Measurements from ENCODE around the gene RERE.

Gene RERE

DNA sequence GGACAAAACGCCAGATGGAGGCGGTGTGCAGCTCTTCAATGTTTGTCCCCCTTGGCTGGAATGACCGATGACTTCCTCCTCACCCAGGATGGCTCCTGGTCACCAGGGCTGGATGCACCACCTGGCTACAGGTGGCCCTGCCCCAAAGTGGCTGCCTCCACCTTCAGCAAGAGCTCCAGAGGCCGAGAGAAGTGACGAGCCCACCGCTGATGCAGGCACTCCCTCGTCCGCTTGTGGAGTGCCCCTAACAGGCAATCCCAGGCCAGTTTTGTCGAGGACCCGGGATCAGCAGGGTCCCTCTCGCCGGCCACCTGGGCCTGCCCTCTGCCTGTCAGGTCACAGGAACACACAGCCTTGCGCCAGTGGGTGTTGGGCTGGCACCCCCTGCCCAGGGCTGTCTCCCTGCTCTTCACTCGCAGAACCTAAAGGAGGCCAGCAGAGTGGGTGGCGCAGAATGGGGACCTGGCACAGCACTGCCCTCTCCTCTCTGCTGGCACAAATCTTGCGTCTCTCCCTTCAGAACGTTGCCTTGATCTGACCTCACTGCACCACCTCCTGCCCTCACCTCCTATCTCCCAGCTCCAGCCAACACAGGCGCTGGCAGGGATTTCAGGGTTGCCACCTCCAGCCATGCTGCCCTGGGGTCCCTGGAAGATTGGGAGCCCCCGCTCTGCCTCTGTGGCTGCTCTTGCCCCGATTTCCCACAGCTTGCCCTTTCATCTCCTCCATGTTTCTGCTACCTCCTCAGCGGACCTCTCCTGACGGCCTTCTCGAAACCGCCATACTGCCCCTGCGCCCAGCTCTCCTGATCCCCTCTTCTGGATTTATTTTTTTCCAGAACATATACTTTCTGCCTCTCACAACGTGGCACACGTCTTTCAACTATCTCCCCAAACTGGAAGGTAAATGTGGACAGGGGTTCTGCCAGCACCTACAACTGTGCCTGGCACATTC, 460.9 kb downstream of the RERE start:
- no peaks in the 10 kb centered on the region for H3K9me3 ChIP-seq (ENCODE audit: control insufficient read depth in 2 of 2, low read length in 2 of 2)
- peak overlapping the region; percentile 49 for H3K27ac ChIP-seq (ENCODE audit: low read length)
- H3K4me1 ChIP-seq (ENCODE audit: control insufficient read depth, insufficient read depth, low read length), result peaks cover 46% of the 10 kb centered on the region
- H3K27me3 ChIP-seq (ENCODE audit: control insufficient read depth in 1 of 2, insufficient read depth in 2 of 2, low read length in 2 of 2), result no peaks in the 10 kb centered on the region
- no peak overlapping the region for H3K9ac ChIP-seq (ENCODE audit: low read length in 2 of 2)
- H3K4me3 ChIP-seq (ENCODE audit: low read length in 2 of 2), result no peak overlapping the region
- H3K36me3 ChIP-seq (ENCODE audit: control insufficient read depth in 2 of 2, insufficient read depth in 2 of 2, low read length in 2 of 2), result peaks cover 58 to 61% of the 10 kb centered on the region in 2 donors

DNA sequence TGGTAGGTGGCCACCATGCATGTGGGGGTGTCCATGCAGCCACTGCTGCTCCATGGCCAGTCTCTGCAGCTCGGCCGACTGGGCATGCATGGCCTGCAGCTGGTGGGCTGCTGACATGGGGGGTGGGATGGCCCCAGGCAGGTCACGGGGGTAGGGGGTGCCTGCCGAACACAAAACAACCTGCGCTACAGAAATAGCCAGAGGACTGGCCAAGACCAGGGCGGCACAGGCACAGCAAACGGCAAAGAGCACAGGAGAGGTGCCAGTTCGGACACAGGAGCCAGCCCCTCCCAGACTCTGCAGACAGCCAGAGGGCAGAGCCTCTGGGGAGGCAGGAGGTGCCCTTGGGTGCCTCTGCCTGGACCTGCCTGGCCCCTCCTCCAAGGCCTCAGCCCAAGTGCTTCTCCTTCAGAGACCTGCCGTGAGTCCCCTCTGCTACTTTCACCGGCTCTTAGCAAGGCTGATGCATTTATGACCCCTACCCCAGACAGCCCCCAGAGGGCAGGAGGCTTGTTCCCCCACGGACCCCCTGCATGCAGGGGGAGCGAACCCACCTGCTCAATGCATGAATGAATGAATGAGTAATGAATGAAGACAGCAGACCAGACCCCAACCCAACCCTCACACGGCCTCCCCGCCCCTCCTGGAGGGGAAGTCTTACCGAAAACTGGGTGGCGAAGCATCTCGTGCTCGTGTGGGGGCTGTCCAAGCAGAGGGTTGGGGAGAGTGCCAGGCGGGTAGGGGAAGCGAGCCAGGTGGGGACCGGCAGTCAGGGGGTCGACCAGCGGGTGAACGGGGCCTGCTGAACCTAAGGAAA, 461.8 kb downstream of the RERE start:
- Histone ChIP-seq H3K4me3 (ENCODE audit: low read length in 2 of 2) (no peak overlapping the region), H3K4me1 (ENCODE audit: control insufficient read depth, insufficient read depth, low read length) (peaks cover 50% of the 10 kb centered on the region), H3K27me3 (ENCODE audit: control insufficient read depth in 1 of 2, insufficient read depth in 2 of 2, low read length in 2 of 2) (no peaks in the 10 kb centered on the region), H3K27ac (ENCODE audit: low read length) (peak overlapping the region; percentile 46), H3K9me3 (ENCODE audit: control insufficient read depth in 2 of 2, low read length in 2 of 2) (no peaks in the 10 kb centered on the region), H3K36me3 (ENCODE audit: control insufficient read depth in 2 of 2, insufficient read depth in 2 of 2, low read length in 2 of 2) (peaks cover 52 to 55% of the 10 kb centered on the region in 2 donors), H3K9ac (ENCODE audit: low read length in 2 of 2) (no peak overlapping the region)

DNA sequence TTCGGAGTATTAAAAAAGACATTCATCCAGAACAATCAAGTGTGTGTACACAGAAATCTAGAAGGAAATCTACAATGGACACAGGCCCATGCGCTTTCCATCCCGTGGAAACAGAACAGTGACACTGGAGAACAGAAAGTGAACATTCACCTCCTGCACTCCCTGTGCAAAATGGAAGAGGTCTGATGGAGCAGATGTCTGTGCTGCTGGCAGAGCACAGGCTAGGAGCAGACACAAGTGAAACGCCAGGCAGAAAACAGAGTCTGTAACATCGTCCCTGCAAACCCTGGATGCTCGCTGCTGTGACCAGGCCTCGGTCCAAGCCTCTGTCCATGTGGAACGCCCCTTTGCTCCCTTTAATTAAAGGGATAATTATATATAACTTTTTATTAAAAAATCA, 463.4 kb downstream of the RERE start:
- H3K27ac ChIP-seq (ENCODE audit: low read length), result peak overlapping the region; percentile 73
- H3K4me3 ChIP-seq (ENCODE audit: low read length in 2 of 2), result no peak overlapping the region
- peak overlapping the region in 1 of 2 donors; percentile 31 for H3K9ac ChIP-seq (ENCODE audit: low read length in 2 of 2)
- no peaks in the 10 kb centered on the region for H3K9me3 ChIP-seq (ENCODE audit: control insufficient read depth in 2 of 2, low read length in 2 of 2)
- peaks cover 46 to 49% of the 10 kb centered on the region in 2 donors for H3K36me3 ChIP-seq (ENCODE audit: control insufficient read depth in 2 of 2, insufficient read depth in 2 of 2, low read length in 2 of 2)
- H3K27me3 ChIP-seq (ENCODE audit: control insufficient read depth in 1 of 2, insufficient read depth in 2 of 2, low read length in 2 of 2), result no peaks in the 10 kb centered on the region
- H3K4me1 ChIP-seq (ENCODE audit: control insufficient read depth, insufficient read depth, low read length), result peaks cover 59% of the 10 kb centered on the region

DNA sequence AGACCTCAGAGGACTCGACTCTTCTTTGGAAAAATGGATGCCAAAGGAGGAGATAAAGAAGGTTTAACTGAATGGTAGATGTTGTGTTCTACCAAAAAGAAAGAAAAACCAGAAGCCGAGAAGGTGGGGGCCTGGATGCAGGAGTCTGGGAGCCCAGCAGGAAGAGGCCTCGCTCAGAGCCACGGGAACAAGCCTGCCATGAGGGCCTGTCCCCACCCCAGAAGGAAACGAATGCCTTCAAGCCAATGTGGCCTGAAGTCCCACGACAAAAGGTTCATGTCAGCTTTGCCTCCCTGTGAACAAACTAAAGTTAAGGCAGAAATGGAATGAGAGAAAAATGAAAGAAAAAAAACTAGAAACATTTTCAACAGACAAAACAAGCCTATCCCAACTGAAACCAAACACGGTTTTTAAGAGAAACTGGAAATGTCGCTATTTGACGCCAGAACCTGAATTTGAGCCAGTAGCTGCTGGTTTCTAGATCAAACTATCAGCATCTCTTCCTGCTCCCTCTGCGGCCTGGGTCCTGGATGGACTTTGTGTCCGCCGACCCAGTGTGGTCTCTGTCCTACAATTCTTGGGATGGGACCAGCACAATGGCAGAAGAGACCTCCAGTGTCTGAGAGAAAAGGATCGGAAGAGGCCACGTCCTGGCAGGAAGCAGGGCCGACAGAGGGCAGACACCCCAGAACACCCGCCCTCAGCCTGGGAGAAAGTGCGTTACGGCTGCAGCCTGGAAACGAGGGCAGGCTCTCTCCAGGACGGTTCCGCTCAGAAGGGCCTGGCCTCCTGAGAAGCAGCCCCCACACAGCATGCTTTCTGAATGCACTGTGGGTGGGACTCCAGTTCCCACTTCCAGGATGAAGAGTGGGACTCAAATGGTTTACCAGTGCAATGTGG, 464.3 kb downstream of the RERE start:
- peaks cover 64% of the 10 kb centered on the region for H3K4me1 ChIP-seq (ENCODE audit: control insufficient read depth, insufficient read depth, low read length)
- H3K4me3 ChIP-seq (ENCODE audit: low read length in 2 of 2), result no peak overlapping the region
- peaks cover 37 to 44% of the 10 kb centered on the region in 2 donors for H3K36me3 ChIP-seq (ENCODE audit: control insufficient read depth in 2 of 2, insufficient read depth in 2 of 2, low read length in 2 of 2)
- peak overlapping the region; percentile 29 to 34 for H3K9ac ChIP-seq (ENCODE audit: low read length in 2 of 2)
- peak overlapping the region; percentile 73 for H3K27ac ChIP-seq (ENCODE audit: low read length)
- no peaks in the 10 kb centered on the region for H3K27me3 ChIP-seq (ENCODE audit: control insufficient read depth in 1 of 2, insufficient read depth in 2 of 2, low read length in 2 of 2)
- no peaks in the 10 kb centered on the region for H3K9me3 ChIP-seq (ENCODE audit: control insufficient read depth in 2 of 2, low read length in 2 of 2)

DNA sequence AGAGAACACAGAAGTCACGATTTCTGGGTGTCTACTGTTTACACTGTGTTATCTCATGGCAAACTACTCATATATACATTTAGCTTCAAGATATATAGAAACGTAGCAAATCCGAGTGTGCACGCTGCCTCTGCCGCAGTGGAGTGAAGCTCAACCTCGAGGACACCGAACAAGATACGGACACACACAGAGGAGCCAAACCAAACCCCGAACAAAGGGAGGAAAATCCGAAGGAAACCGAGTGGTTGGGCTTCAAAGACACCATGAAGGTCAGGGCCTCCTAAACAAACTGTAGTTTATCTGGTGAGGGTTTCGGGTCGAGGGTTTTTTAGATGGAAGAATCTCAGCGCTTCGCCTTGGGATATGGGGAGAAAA, 465.0 kb downstream of the RERE start:
- H3K4me3 ChIP-seq (ENCODE audit: low read length in 2 of 2), result no peak overlapping the region
- peaks cover 30 to 37% of the 10 kb centered on the region in 2 donors for H3K36me3 ChIP-seq (ENCODE audit: control insufficient read depth in 2 of 2, insufficient read depth in 2 of 2, low read length in 2 of 2)
- H3K9me3 ChIP-seq (ENCODE audit: control insufficient read depth in 2 of 2, low read length in 2 of 2), result no peaks in the 10 kb centered on the region
- no peak overlapping the region for H3K9ac ChIP-seq (ENCODE audit: low read length in 2 of 2)
- peaks cover 58% of the 10 kb centered on the region for H3K4me1 ChIP-seq (ENCODE audit: control insufficient read depth, insufficient read depth, low read length)
- peak overlapping the region; percentile 73 for H3K27ac ChIP-seq (ENCODE audit: low read length)
- H3K27me3 ChIP-seq (ENCODE audit: control insufficient read depth in 1 of 2, insufficient read depth in 2 of 2, low read length in 2 of 2), result no peaks in the 10 kb centered on the region

DNA sequence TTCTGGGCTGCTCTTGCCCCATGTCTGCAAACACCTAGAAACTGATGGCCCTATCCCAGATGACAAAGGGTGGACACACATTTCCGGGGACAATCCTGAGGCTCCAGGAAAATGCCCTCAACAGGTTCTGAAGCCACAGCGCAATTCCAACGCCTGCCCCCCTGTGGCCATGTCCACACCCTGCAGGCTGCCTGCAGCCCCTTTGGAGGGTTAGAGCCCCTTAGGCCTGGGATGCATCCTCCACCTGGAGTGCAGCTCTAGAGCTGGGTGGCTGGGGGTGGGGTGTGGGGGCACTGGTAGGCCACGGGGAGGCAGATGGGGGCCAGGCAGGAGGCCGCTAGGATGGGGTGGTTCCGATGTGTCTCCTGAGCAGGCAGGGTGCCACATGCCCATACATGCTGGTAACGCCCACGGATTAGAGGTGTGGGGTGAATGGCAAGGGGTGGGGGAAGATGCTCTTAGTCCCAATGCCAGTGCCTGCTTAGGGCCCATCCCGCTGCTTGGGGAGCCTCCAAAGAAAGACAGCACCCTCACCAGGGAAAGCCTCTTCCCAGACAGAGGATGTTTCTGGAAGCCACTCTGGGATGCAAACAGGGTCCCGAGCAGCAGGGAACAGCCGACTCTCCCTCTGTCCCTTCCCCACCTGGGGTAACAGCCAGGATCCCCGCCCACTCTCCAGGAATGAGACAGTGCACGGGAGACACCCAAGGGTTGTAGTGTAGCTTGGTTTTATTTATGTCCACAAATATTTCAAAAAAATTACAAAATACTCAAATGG, 465.6 kb downstream of the RERE start:
- H3K27me3 ChIP-seq (ENCODE audit: control insufficient read depth in 1 of 2, insufficient read depth in 2 of 2, low read length in 2 of 2), result no peaks in the 10 kb centered on the region
- no peaks in the 10 kb centered on the region for H3K9me3 ChIP-seq (ENCODE audit: control insufficient read depth in 2 of 2, low read length in 2 of 2)
- H3K4me3 ChIP-seq (ENCODE audit: low read length in 2 of 2), result no peak overlapping the region
- H3K36me3 ChIP-seq (ENCODE audit: control insufficient read depth in 2 of 2, insufficient read depth in 2 of 2, low read length in 2 of 2), result peaks cover 24 to 31% of the 10 kb centered on the region in 2 donors
- H3K27ac ChIP-seq (ENCODE audit: low read length), result peak overlapping the region; percentile 73
- no peak overlapping the region for H3K9ac ChIP-seq (ENCODE audit: low read length in 2 of 2)
- peaks cover 60% of the 10 kb centered on the region for H3K4me1 ChIP-seq (ENCODE audit: control insufficient read depth, insufficient read depth, low read length)

DNA sequence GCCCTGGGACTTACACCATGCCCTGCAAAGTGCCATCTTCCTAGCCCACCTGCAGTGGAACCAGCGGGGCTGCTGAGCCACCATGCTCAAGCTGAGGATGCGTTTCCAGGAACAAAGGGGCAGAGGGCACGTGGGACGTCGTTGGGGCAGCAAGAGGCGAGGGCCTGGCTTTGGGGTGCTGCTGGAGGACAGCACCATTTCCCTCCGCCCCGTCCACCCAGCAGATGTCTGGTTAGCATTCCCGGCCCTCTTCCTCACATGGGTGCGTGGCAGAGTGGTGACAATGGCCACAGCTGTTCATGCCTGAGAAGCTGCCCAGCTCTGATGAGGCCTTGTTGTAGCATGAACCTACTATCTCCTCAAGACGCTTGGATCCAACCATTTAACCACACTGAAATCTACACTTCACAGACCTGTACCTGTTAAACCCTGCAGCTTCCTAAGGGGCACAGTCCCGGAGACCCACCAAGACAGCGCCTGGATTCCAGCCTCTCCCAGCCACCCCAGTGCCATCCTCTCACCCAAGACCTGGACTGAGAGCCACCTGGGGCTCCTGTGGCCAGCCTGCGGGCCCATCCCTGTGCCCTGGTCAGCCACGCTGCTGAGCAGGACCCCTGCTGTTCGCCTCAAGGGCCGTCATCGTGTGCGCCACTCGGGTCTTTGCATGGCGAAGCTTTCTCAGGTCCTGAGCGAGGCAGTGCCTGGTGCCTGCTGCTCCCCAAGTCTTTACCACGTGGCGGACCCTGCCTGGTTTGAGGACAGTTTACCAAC, 466.3 kb downstream of the RERE start:
- H3K4me3 ChIP-seq (ENCODE audit: low read length in 2 of 2), result no peak overlapping the region
- no peaks in the 10 kb centered on the region for H3K9me3 ChIP-seq (ENCODE audit: control insufficient read depth in 2 of 2, low read length in 2 of 2)
- H3K27ac ChIP-seq (ENCODE audit: low read length), result peak overlapping the region; percentile 18
- H3K36me3 ChIP-seq (ENCODE audit: control insufficient read depth in 2 of 2, insufficient read depth in 2 of 2, low read length in 2 of 2), result peaks cover 21 to 24% of the 10 kb centered on the region in 2 donors
- H3K9ac ChIP-seq (ENCODE audit: low read length in 2 of 2), result no peak overlapping the region
- H3K27me3 ChIP-seq (ENCODE audit: control insufficient read depth in 1 of 2, insufficient read depth in 2 of 2, low read length in 2 of 2), result no peaks in the 10 kb centered on the region
- peaks cover 60% of the 10 kb centered on the region for H3K4me1 ChIP-seq (ENCODE audit: control insufficient read depth, insufficient read depth, low read length)

DNA sequence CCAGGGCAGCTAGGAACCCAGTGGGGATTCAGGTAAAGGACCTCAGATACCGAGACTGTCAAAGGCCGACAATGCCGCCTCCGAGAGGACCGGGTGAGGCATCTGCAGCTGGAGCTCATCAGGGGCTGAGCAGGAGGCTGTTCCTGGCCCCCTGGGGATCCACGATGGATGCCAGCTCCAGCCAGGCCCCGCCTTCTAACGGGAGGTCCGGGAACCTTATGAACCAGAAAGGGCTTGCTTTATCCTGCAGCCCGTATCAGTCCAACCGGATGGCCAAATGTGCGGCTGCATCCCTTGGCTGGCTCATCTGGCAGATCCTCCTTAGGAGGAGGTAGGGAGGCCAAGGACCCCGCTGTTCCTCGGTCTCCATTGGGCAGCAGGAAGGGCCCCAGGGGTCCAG, 467.5 kb downstream of the RERE start:
- Histone ChIP-seq H3K36me3 (ENCODE audit: control insufficient read depth in 2 of 2, insufficient read depth in 2 of 2, low read length in 2 of 2) (peaks cover 10 to 14% of the 10 kb centered on the region in 2 donors), H3K4me3 (ENCODE audit: low read length in 2 of 2) (no peak overlapping the region), H3K4me1 (ENCODE audit: control insufficient read depth, insufficient read depth, low read length) (peaks cover 57% of the 10 kb centered on the region), H3K27me3 (ENCODE audit: control insufficient read depth in 1 of 2, insufficient read depth in 2 of 2, low read length in 2 of 2) (no peaks in the 10 kb centered on the region), H3K27ac (ENCODE audit: low read length) (no peak overlapping the region), H3K9me3 (ENCODE audit: control insufficient read depth in 2 of 2, low read length in 2 of 2) (no peaks in the 10 kb centered on the region), H3K9ac (ENCODE audit: low read length in 2 of 2) (no peak overlapping the region)

DNA sequence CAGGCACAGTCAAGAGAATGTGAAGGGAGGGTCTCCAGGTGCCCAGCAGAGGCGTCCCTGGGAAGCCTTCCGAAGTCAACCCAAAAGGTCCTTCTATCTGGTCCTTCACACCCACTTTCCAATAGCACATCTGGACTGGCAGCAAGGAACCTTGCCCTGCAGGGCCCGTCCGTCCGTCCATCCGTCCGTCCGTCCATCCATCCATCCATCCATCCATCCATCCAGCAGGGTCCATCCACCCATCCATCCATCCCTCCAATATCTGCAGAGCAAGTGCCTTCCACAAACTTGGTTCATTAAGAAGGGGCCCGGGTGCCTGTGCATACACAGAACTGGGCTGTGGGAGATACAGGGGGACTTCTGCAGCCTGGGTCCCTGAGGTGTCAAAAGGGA, 468.0 kb downstream of the RERE start:
- Histone ChIP-seq H3K9me3 (ENCODE audit: control insufficient read depth in 2 of 2, low read length in 2 of 2) (no peaks in the 10 kb centered on the region), H3K36me3 (ENCODE audit: control insufficient read depth in 2 of 2, insufficient read depth in 2 of 2, low read length in 2 of 2) (peaks cover 9 to 14% of the 10 kb centered on the region in 2 donors), H3K27me3 (ENCODE audit: control insufficient read depth in 1 of 2, insufficient read depth in 2 of 2, low read length in 2 of 2) (no peaks in the 10 kb centered on the region), H3K4me1 (ENCODE audit: control insufficient read depth, insufficient read depth, low read length) (peaks cover 56% of the 10 kb centered on the region), H3K27ac (ENCODE audit: low read length) (peak overlapping the region; percentile 11), H3K4me3 (ENCODE audit: low read length in 2 of 2) (no peak overlapping the region), H3K9ac (ENCODE audit: low read length in 2 of 2) (no peak overlapping the region)

All from stomach smooth muscle (tissue), 2 donors.